Upper lobe of left lung (tissue), 6 donors: Measurements from ENCODE around the gene WFDC12. TPM values are rescaled to one million over a fixed set of nuclear protein-coding genes. Genes with fewer than 3 reads are reported as not detected.

Source experiments
- ATAC-seq, 2 donors: fragments of 200-7000 bp; cut with Tn5 transposase; one replicate each; pipeline ENCODE4 v1.9.1; 2022; ENCODE audit warnings: mild to moderate bottlenecking in 2 of 2, moderate library complexity in 2 of 2; ENCODE audit not compliant: low FRiP score in 2 of 2
- DNase-seq, 2 donors: peaks; one replicate each; pipeline ENCODE4 v3.0.0-alpha.2; 2019 to 2020
- H3K27ac ChIP-seq, 4 donors: fragments of 200-600 bp; sonication (generic); one replicate each; pipeline ENCODE4 v1.5.1; 2016 to 2019
- H3K27me3 ChIP-seq, 4 donors: fragments of 200-600 bp; sonication (generic); one replicate each; pipeline ENCODE4 v1.5.1; 2017 to 2019
- H3K36me3 ChIP-seq, 4 donors: fragments of 200-600 bp; sonication (generic); one replicate each; pipeline ENCODE4 v1.5.1; 2016 to 2019
- H3K4me1 ChIP-seq, 4 donors: fragments of 200-600 bp; sonication (generic); one replicate each; pipeline ENCODE4 v1.5.1; 2018 to 2019
- H3K4me3 ChIP-seq, 4 donors: fragments of 200-600 bp; sonication (generic); one replicate each; pipeline ENCODE4 v1.5.1; 2017 to 2019; ENCODE audit warnings: mild to moderate bottlenecking in 2 of 4, moderate library complexity in 1 of 4
- H3K9me3 ChIP-seq, 4 donors: fragments of 200-600 bp; sonication (generic); one replicate each; pipeline ENCODE4 v1.5.1; 2018 to 2019
- EP300 ChIP-seq, 4 donors: sonication (generic); formaldehyde crosslinking; IDR thresholded peaks; one replicate each; pipeline ENCODE4 v1.5.1; 2017; ENCODE audit warnings: antibody characterized with exemption in 4 of 4, control low read depth in 2 of 4
- POLR2A ChIP-seq, 4 donors: fragments of 450-650 bp; IDR thresholded peaks; one replicate each; pipeline ENCODE4 v1.5.1; 2016 to 2017; ENCODE audit warnings: antibody characterized with exemption in 4 of 4, mild to moderate bottlenecking in 2 of 4
- POLR2AphosphoS5 ChIP-seq, 2 donors: sonication (generic); formaldehyde crosslinking; IDR thresholded peaks; one replicate each; pipeline ENCODE4 v1.5.1; 2017; ENCODE audit warnings: antibody characterized with exemption in 2 of 2
- WGBS, 2 donors: methylation state at CpG; one replicate each; pipeline ENCODE4 v1.1.5; 2017 to 2018; 5-methylcytosine and 5-hydroxymethylcytosine counted together
- total RNA-seq, 6 donors: library from RNA; depleted of rRNA in 4 of 6; stranded (reverse); fragments of >200 nt in 4 of 6; gene quantifications; one replicate each; pipeline versions ENCODE4 v1.1.0 to v1.2.1, GENCODE V29; 2016 to 2021
- TF ChIP-seq, protein P1 (sequence below), 6 experiments: fragments of 450-650 bp in 4 of 6; fragments of 200-600 bp in 2 of 6; sonication (generic) in 2 of 6; IDR thresholded peaks; one replicate each; pipeline ENCODE4 v1.5.1; 2016 to 2019; ENCODE audit warnings: antibody characterized with exemption in 6 of 6
- donor health status: DM: no; HTN: no; CAD: no; lungs with moderate emphysema.
- donor health status: DM: no; HTN: yes; CAD: no; lungs with severe emphysema.

The WFDC12 gene
- total RNA-seq, 6 donors from 2014 or later, result 0.67 to 7.1 (median 5.0) TPM; not detected in 1

DNA sequence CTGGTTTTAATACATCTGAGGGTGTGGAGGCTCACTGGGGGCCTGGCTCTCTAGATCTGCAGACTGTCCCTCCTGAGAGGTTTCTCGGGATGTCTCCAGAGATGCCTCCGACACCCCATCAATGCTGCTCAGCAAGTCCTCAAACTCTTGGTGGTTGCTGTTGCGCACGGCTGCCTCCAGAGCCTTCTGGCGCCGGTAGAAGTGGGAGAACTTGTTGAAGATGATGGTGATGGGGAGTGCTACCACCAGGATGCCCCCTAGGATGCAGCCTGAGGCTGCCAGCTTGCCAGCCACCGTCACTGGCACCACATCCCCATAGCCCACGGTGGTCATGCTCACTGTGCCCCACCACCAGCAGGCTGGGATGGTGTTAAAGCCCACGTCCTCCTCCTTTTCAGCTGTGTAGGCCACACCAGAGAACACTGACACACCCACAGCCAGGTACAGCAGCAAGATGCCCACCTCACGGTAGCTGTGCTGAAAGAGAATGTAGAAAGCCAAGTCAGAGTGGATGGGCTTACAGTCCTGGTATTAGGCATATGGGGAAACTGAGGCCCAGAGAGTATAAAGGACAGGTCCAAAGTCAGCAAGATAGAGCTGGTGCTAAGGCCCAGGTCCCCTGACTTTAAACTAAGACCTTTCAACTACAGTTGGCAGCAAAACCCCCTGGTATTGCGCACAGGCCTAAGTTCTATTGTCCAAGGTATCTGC lies 29.2 kb downstream of the WFDC12 start:
- peaks cover 0 to under 1% (median 0%) of the 10 kb centered on the region in 4 donors for H3K36me3 ChIP-seq
- TF ChIP-seq, protein P1, sequence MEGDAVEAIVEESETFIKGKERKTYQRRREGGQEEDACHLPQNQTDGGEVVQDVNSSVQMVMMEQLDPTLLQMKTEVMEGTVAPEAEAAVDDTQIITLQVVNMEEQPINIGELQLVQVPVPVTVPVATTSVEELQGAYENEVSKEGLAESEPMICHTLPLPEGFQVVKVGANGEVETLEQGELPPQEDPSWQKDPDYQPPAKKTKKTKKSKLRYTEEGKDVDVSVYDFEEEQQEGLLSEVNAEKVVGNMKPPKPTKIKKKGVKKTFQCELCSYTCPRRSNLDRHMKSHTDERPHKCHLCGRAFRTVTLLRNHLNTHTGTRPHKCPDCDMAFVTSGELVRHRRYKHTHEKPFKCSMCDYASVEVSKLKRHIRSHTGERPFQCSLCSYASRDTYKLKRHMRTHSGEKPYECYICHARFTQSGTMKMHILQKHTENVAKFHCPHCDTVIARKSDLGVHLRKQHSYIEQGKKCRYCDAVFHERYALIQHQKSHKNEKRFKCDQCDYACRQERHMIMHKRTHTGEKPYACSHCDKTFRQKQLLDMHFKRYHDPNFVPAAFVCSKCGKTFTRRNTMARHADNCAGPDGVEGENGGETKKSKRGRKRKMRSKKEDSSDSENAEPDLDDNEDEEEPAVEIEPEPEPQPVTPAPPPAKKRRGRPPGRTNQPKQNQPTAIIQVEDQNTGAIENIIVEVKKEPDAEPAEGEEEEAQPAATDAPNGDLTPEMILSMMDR (IDR thresholded peaks at IDR 0.05), result no peak
- no peak for TF ChIP-seq POLR2AphosphoS5 (IDR thresholded peaks at IDR 0.05)
- H3K27me3 ChIP-seq, result peaks cover 0 to 12% (median 8%) of the 10 kb centered on the region in 4 donors
- no peak for DNase-seq
- 93 to 97% methylated on average over 8 to 9 of the region's 11 CpGs for WGBS, 2 donors
- no peaks in the 10 kb centered on the region for H3K9me3 ChIP-seq
- ATAC-seq, result no peak
- no peak overlapping the region for H3K27ac ChIP-seq
- no peak overlapping the region for H3K4me3 ChIP-seq
- peaks cover 7 to 22% (median 10%) of the 10 kb centered on the region in 4 donors for H3K4me1 ChIP-seq

DNA sequence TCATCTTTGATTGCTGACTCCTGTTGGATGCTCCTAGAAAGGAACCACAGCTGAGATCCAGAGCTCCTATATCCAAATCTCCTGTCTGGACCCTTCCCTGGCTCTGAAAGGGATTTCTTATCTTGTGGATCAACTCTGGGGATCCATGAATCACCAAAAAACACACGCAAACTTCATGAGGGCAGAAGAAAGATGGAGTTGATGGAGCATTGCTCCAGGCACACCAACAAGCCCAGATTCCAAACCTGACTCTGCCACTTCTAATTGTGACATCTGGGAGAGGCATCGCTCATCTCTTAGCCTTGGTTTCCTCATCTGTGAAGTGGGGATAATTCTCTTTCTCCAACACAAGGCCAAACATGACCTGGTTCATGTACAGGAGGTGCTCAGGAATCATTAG lies 30.1 kb downstream of the WFDC12 start:
- Histone ChIP-seq H3K4me1 (peaks cover 7 to 22% (median 10%) of the 10 kb centered on the region in 4 donors), H3K27ac (no peak overlapping the region), H3K27me3 (peaks cover 0 to 12% (median 8%) of the 10 kb centered on the region in 4 donors), H3K9me3 (no peaks in the 10 kb centered on the region), H3K4me3 (no peak overlapping the region), H3K36me3 (peaks cover 0 to 3% (median 0%) of the 10 kb centered on the region in 4 donors)
- TF ChIP-seq POLR2A (IDR thresholded peaks at IDR 0.05) (no peak), POLR2AphosphoS5 (IDR thresholded peaks at IDR 0.05) (no peak), EP300 (IDR thresholded peaks at IDR 0.05) (no peak)
- TF ChIP-seq, protein P1 (IDR thresholded peaks at IDR 0.05), result no peak
- ATAC-seq (no peak), DNase-seq (no peak)
- WGBS, 2 donors, result 100% methylated on average over 2 of the region's 2 CpGs

DNA sequence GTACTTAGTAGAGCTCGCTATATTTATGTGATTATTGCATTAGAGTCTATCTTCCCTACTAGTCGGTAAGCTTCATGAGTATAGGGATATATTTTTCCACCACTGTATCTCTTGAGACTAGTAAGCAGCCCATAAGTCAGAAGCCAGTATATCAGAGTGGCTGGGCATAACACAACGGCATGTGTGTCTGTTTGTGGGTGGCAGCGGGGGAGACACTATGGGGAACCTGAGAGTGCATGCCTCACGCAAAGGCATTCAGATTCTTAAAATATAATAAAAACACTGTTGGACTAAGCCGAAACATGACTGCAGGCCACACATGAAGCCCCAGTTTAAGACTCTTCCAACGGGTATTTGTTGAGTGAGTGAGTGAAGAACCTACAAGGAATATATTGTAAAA lies 31.4 kb downstream of the WFDC12 start:
- no peak for DNase-seq
- Histone ChIP-seq H3K27ac (no peak overlapping the region), H3K4me1 (peaks cover 1 to 13% (median 6%) of the 10 kb centered on the region in 4 donors), H3K27me3 (peaks cover 0 to 6% (median 1%) of the 10 kb centered on the region in 4 donors), H3K36me3 (peaks cover 0 to 3% (median 0%) of the 10 kb centered on the region in 4 donors), H3K4me3 (no peak overlapping the region), H3K9me3 (no peaks in the 10 kb centered on the region)
- WGBS, 2 donors, result 90 to 91% methylated on average over 7 of the region's 7 CpGs
- no peak for ATAC-seq
- TF ChIP-seq POLR2A (IDR thresholded peaks at IDR 0.05) (no peak), EP300 (IDR thresholded peaks at IDR 0.05) (no peak), POLR2AphosphoS5 (IDR thresholded peaks at IDR 0.05) (no peak)
- TF ChIP-seq, protein P1 (IDR thresholded peaks at IDR 0.05), result no peak

DNA sequence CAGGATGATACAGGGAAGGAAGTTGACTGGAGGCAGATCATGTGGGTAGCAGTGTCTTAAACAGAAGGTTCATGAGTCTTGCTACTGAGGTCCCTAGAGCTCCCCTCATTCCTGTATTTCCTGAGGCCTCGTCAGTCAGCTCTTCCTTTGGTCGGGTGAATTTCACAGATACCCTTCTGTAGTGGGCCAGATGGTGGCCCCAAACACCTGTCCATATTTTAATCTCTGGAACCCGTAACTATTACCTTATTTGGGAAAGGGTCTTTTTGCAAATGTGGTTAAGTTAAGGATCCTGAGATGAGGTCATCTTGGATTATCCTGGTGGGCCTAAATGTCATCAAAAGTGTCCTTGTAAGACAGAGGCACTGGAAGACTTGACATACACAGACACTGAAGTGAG lies 32.9 kb downstream of the WFDC12 start:
- no peak overlapping the region for H3K4me3 ChIP-seq
- H3K36me3 ChIP-seq, result peaks cover 0 to 3% (median 0%) of the 10 kb centered on the region in 4 donors
- TF ChIP-seq, protein P1 (IDR thresholded peaks at IDR 0.05), result no peak
- no peak for TF ChIP-seq EP300 (IDR thresholded peaks at IDR 0.05)
- TF ChIP-seq POLR2AphosphoS5 (IDR thresholded peaks at IDR 0.05), result no peak
- no peak for TF ChIP-seq POLR2A (IDR thresholded peaks at IDR 0.05)
- 81 to 93% methylated on average over 3 of the region's 3 CpGs for WGBS, 2 donors
- peaks cover 0 to 7% (median 2%) of the 10 kb centered on the region in 4 donors for H3K4me1 ChIP-seq
- no peaks in the 10 kb centered on the region for H3K9me3 ChIP-seq
- ATAC-seq (no peak), DNase-seq (no peak)
- H3K27ac ChIP-seq, result no peak overlapping the region
- H3K27me3 ChIP-seq, result no peaks in the 10 kb centered on the region

DNA sequence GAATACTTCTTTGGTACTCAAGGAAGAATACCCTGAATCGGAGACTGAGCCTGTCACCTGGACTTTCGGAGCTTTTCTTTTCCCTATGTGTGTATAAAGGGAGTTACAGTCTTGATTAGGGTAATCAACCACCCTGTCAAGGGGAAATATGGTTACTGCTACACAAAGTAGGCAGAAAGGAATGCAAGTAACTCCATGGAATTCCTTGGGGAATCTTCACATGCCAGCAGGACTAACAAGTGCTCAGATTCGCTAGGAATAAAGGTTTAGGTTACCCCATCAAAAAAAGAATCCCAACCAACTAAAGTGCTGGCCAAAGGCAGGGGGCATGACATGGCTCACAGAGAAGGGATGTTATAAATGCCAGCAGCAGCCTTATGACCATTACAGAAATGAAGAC lies 33.8 kb downstream of the WFDC12 start:
- no peak for DNase-seq
- H3K27me3 ChIP-seq, result no peaks in the 10 kb centered on the region
- no peak overlapping the region for H3K27ac ChIP-seq
- H3K36me3 ChIP-seq, result peaks cover 0 to 3% (median 0%) of the 10 kb centered on the region in 4 donors
- peaks cover 0 to under 1% (median under 1%) of the 10 kb centered on the region in 4 donors for H3K4me1 ChIP-seq
- H3K9me3 ChIP-seq, result no peaks in the 10 kb centered on the region
- H3K4me3 ChIP-seq, result no peak overlapping the region
- no peak for ATAC-seq
- WGBS, 2 donors, result 91 to 97% methylated on average over 3 of the region's 3 CpGs
- TF ChIP-seq POLR2AphosphoS5 (IDR thresholded peaks at IDR 0.05), result no peak
- TF ChIP-seq POLR2A (IDR thresholded peaks at IDR 0.05), result no peak
- TF ChIP-seq, protein P1 (IDR thresholded peaks at IDR 0.05), result no peak
- TF ChIP-seq EP300 (IDR thresholded peaks at IDR 0.05), result no peak
